Natural killer cell treated with Interleukin-12 subunit alpha and Interleukin-12 subunit beta and Interleukin-15 and Interleukin-18, amount 100 ng/mL, for 72 hours (primary cell): ENCODE results near the gene MPO. TPM values are rescaled to one million over a fixed set of nuclear protein-coding genes. Genes with fewer than 3 reads are reported as not detected.

ENCODE experiments used
- ATAC-seq, 2 donors: fragments of 150-1000 bp; cut with Tn5 transposase in 1 of 2; sonication (Bioruptor Pico), chemical (Tn5 transposase) in 1 of 2; 2 replicates each; pipeline ENCODE4 v1.10.0; 2021
- DNase-seq: peaks from one replicate; pipeline ENCODE4 v3.0.0; 2022; ENCODE audit warnings: low spot score
- H3K27ac Mint-ChIP-seq, 2 donors: 1 replicate in 1 of 2; 2 replicates in 1 of 2; pipeline ENCODE4 v1.8.0; 2022; ENCODE audit warnings: mixed read lengths in 2 of 2, mild to moderate bottlenecking in 1 of 2, moderate library complexity in 1 of 2
- H3K27me3 Mint-ChIP-seq, 2 donors: 1 replicate in 1 of 2; 2 replicates in 1 of 2; pipeline ENCODE4 v1.8.0; 2022; ENCODE audit warnings: mixed read lengths in 2 of 2
- H3K36me3 Mint-ChIP-seq: one replicate; pipeline ENCODE4 v1.8.0; 2022; ENCODE audit warnings: mixed read lengths
- H3K4me1 Mint-ChIP-seq, 2 donors: 1 replicate in 1 of 2; 2 replicates in 1 of 2; pipeline ENCODE4 v1.8.0; 2022; ENCODE audit warnings: low read depth in 2 of 2, mixed read lengths in 2 of 2, mild to moderate bottlenecking in 1 of 2
- H3K4me3 Mint-ChIP-seq: one replicate; pipeline ENCODE4 v1.8.0; 2022; ENCODE audit warnings: mixed read lengths
- H3K9me3 Mint-ChIP-seq: 2 replicates; pipeline ENCODE4 v1.8.0; 2022; ENCODE audit warnings: mixed read lengths
- total RNA-seq, 2 donors: library from RNA; stranded (reverse); gene quantifications; one replicate each; pipeline ENCODE4 v1.2.3, GENCODE V29; 2022

MPO gene
- total RNA-seq, 2 donors from 2014 or later = not detected

DNA sequence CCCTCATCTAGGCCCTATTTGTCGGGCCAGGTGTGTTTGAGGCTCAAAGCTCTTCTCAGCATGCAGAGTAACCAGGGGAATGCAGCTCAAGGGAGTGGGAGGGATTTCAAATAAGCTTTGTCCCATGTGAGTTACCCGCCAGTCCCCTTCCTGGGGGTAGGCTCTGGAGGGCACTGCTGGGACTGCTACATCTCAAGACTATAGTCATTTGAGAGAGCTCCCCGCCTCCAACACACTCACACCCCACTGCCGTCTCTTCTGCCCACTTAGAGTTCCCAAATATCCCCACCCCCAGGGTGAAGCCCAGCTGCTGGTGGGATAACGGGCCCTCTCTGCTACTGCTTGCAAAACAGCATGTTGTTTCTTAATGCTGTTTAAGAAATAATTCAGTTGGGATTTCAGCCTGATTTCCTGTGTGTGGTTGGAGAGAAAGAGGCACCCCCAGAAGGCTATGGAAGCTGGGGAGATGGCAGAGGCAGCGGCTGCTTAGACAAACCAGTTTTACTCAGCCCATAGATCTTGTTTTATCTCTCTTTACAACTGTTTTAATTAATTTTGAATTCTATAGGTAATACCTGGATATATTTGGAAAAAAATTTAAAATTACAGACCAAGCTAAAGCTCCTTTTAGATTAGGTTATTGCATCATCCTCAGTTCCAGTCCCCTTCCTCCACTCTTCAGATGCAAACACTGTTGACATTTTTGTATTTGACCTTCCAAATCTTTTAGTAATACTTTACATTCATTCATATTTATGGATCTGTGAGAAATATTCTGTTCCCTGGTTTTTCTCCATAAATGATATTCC lies 4.1 kb upstream of the MPO start:
- no peak for ATAC-seq
- Mint-ChIP-seq H3K27ac (no peak overlapping the region), H3K4me3 (no peak overlapping the region), H3K27me3 (peaks cover 14% of the 10 kb centered on the region in 2 donors), H3K4me1 (peaks cover under 1% of the 10 kb centered on the region in 2 donors), H3K9me3 (no peaks in the 10 kb centered on the region), H3K36me3 (no peaks in the 10 kb centered on the region)
- DNase-seq = no peak

DNA sequence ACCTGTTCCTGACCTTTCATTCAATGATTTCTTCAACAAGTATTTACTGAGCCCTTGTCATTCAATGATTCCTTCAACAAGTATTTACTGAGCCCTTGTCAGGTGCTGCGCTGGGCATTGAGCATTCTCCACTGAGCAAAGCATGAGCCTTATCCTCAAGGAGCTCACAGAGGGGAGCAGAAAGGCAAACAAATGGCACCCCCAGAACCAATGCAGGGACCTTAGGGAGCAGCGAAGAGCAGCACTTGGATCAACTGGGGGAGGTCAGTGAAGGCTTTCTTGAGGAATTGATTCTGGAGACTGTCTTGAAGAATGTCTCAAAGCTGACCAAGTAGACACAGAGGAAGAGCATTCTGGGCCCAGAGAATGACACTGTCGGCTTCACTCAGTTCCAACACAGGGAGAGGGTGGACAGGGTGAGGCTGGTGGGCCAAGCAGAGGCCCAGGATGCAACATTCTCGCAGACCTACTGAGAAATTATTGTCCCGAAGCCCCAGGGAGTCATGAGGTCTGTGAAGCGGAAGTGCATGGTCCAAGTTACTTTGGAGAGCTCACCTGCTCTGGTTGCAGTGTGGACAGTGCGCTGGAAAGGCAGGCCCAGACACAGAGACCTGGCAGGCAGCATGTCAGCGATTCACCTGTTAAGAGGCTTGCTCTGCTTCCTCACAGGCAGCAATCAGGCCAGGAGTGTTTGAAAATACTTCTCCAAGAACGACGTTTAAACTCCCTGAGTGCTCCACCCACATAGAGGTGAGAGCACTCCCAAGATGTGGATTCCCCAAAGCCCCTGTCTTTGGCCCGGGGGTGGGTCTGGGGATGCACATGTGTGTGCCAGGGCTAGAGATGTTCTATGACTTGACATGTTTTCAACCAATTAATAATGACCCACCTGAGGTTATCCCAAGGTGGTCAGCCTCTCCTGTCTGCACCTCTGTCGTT lies 3.2 kb upstream of the MPO start:
- peaks cover 3 to 4% of the 10 kb centered on the region in 2 donors for H3K4me1 Mint-ChIP-seq
- H3K36me3 Mint-ChIP-seq = no peaks in the 10 kb centered on the region
- DNase-seq (no peak), ATAC-seq (no peak)
- peaks cover 12 to 17% of the 10 kb centered on the region in 2 donors for H3K27me3 Mint-ChIP-seq
- H3K4me3 Mint-ChIP-seq = no peak overlapping the region
- no peak overlapping the region for H3K27ac Mint-ChIP-seq
- no peaks in the 10 kb centered on the region for H3K9me3 Mint-ChIP-seq

DNA sequence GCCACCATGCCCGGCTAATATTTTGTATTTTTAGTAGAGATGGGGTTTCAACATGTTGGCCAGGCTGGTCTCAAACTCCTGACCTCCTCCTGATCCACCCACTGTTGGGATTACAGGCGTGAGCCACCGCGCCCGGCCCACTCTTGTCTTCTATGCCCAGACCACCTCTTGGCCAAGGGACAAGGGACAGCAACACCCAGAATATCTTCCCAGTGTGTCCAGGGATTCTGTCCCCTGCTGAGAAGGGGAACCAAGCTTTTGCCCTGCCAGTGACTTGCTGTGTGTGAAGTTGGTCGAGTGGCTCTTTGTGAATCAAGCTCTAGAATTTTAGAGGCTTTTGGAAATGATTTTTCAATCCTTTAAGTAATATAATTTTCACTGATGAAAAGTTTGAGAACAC lies 1.7 kb upstream of the MPO start:
- H3K27ac Mint-ChIP-seq = no peak overlapping the region
- DNase-seq = no peak
- no peaks in the 10 kb centered on the region for H3K36me3 Mint-ChIP-seq
- peaks cover 4 to 8% of the 10 kb centered on the region in 2 donors for H3K4me1 Mint-ChIP-seq
- H3K9me3 Mint-ChIP-seq = no peaks in the 10 kb centered on the region
- H3K27me3 Mint-ChIP-seq = peaks cover 2 to 21% of the 10 kb centered on the region in 2 donors
- no peak for ATAC-seq
- H3K4me3 Mint-ChIP-seq = no peak overlapping the region

DNA sequence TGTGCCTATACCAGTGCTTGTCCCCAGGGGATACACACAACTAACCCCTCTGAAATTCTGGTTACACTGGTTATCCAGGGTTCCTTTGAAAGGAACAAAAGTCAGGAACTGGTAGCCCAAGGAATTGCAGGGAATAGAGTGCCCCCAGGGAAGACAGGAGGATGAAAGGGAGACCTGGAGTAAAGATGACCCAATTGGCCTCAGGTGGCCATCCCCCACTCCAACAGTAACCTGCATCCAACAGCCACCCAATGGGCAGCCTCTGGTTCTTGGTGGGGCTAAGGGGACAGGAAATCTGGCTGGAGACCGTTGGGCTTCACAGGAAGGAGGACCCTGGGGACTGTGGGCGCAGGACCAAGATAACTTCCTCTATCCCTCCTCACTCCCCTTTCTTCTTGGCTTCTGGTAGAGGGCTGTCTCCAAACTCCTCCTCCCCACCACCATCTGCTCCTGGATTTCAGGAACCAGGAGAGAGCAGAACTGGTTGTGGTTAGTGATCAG lies 826 bp upstream of the MPO start:
- H3K4me3 Mint-ChIP-seq = no peak overlapping the region
- H3K9me3 Mint-ChIP-seq = no peaks in the 10 kb centered on the region
- DNase-seq (no peak), ATAC-seq (no peak)
- no peak overlapping the region for H3K27ac Mint-ChIP-seq
- no peaks in the 10 kb centered on the region for H3K36me3 Mint-ChIP-seq
- H3K4me1 Mint-ChIP-seq = peaks cover 4 to 8% of the 10 kb centered on the region in 2 donors
- H3K27me3 Mint-ChIP-seq = peaks cover 0 to 21% of the 10 kb centered on the region in 2 donors

DNA sequence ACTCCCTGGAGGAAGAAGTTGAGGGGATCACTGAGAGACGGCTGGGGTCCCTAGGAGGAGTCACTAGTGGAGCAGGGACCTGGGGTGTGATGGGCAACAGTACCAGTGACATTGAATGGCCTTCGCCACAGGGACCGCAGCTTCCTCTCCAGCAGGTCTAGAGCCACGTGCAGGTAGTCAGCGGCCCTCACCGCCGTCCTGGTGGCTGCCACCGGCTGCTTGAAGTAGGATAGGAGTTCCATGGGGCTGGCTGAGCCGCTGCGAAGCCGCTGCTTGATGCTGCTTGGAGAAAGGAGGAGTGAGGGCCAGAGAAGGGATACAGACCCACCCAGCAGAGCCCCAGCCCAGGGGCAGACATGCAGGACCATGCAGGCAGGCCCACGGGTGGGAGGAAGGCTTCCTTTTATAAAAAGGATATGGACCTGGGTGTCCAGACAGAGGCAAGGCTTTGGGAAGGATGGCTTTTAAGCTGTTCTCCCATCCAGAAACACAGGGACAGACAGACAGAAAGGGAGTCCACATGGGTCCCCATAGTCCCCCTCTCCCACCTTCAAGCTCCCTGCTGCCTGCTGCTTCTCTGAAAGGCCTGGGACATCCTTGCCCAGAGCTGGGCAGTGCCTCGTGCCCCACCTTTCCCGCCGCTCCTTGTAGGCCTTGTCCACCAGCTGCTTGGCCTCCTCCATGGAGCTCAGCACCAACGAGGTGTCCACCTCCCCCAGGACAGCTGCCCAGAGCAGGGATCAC lies 827 bp downstream of the MPO start:
- peaks cover 0 to 19% of the 10 kb centered on the region in 2 donors for H3K27me3 Mint-ChIP-seq
- H3K27ac Mint-ChIP-seq = no peak overlapping the region
- no peak overlapping the region for H3K4me3 Mint-ChIP-seq
- H3K9me3 Mint-ChIP-seq = no peaks in the 10 kb centered on the region
- no peak for DNase-seq
- peaks cover 4 to 8% of the 10 kb centered on the region in 2 donors for H3K4me1 Mint-ChIP-seq
- ATAC-seq = peak in 1 of 2 donors; percentile 18
- H3K36me3 Mint-ChIP-seq = no peaks in the 10 kb centered on the region

DNA sequence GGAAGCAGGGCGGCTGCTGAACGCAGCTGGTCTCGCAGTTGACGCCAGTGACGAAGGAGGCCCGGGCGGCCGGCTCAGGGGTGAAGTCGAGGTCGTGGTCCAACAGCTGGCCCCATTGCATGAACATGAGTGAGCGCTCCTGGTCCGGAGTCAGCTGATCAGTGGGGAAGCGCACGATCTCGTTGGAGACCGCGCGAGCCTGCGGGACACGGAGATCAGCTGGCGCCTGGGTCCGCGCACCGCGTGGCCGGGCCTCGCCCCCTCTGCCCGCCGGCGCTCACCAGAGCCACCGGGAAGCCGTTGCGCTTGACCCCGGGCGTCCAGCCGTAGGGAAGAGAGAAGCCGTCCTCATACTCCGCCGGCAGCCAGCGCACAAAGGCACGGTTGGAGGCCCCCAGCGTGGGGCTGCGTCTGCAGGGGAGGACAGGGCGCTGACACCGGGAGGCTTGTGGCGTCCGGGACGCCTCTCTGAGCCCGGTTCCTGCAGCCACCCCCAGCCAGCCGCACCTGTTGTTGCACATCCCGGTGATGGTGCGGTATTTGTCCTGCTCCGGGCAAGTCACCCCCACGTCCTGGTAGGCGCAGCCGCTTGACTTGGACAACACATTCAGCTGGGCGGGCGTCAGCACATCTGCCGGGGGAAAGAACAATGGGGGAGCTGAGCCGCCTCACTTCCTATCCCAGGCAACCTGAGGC lies 1.6 kb downstream of the MPO start:
- Mint-ChIP-seq H3K27me3 (peaks cover 0 to 19% of the 10 kb centered on the region in 2 donors), H3K27ac (no peak overlapping the region), H3K4me1 (peaks cover 4 to 8% of the 10 kb centered on the region in 2 donors), H3K9me3 (no peaks in the 10 kb centered on the region), H3K4me3 (no peak overlapping the region), H3K36me3 (no peaks in the 10 kb centered on the region)
- ATAC-seq (no peak), DNase-seq (no peak)

DNA sequence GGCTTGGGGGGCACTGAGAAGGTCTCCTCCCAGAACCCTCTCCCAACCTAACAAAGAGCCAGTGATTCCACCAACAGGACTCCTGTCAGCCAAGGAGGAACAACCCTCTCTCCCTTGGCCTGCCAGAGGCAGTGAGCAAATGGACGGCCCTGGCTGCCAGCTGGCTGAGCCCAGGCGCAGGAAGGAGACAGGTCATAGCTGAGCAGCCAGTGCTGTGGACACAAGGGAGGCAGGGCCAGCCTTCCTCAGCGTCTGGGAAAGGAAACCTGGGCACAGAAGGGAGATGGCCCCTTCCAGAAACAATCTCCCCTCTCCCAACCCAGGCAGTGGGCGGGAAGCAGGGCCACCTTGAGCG lies 2.1 kb downstream of the MPO start:
- Mint-ChIP-seq H3K27me3 (peaks cover 0 to 18% of the 10 kb centered on the region in 2 donors), H3K36me3 (no peaks in the 10 kb centered on the region), H3K4me3 (no peak overlapping the region), H3K9me3 (no peaks in the 10 kb centered on the region), H3K27ac (no peak overlapping the region), H3K4me1 (peaks cover 4 to 8% of the 10 kb centered on the region in 2 donors)
- no peak for DNase-seq
- ATAC-seq = no peak

DNA sequence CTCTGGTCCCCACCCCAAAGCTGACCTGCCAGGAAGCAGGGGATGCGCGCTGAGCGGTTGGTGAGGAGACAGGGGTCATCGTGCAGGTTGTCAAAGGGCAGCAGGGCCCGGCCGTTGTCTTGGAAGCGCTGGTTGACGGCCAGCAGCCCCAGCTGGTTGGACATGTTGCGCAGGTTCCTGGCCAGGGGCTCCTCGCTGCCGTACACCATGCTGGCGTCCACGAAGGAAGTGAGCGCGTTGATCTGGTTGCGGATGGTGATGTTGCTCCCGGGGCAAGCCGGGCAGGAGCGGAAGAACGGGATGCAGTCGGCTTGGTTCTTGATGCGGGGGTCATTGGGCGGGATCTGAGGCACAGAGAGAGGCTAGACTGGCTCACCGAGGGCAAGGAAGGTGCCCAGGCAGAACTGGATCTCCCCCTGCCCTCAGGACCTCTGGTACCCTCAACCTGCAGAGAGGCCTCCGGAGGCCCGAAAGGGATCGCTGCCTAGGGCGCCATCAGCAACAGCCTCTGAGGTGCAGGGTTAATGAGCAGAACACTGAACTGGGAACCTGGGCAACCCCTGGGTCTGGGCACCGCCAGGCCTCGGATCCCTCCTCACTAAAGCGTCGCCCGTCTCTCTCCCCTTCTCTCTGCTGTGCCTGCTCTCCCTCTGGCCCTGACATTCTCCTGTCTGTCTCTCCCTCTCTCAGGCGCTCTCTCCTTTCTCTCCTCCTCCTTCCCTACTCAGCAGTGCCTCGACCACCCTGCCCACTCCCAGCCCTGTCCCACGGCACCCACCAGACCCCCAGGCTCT lies 2.7 kb downstream of the MPO start:
- Mint-ChIP-seq H3K27me3 (peaks cover 0 to 17% of the 10 kb centered on the region in 2 donors), H3K36me3 (no peaks in the 10 kb centered on the region), H3K9me3 (no peaks in the 10 kb centered on the region), H3K27ac (no peak overlapping the region), H3K4me3 (no peak overlapping the region), H3K4me1 (peaks cover 4 to 8% of the 10 kb centered on the region in 2 donors)
- DNase-seq = no peak
- no peak for ATAC-seq

DNA sequence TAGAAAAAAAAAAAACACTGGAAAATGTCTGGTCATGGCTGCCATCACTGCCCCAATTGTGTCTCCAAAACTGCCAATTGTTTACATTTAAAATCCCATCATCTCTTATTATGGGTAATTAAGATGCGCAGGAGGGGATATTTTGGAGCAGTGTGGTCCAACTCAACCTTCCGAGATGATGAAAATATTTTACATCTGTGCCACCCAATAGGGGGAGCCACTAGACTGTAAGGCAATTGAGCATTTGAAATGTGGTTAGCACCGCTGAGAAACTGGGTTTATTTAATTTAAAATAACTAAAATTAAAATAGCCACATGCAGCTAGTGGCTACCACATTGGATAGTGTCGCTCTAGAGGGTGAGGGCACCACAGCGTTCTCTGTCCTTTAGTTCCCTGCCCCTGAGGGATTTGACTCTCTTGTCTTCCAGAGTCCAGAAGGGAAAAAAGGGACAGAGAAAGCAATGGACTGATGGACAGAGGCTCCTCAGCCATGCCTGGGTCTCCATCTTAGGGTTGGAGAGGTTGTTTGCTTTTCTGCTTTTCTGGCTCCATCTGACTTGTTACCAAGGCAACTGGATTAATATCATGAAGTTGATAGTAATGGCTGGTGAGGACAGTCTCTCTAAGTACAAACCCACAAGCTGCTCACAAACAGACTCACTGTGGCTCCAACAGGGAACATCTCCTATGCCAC lies 3.5 kb downstream of the MPO start:
- no peak overlapping the region for H3K27ac Mint-ChIP-seq
- H3K4me1 Mint-ChIP-seq = peaks cover 4 to 8% of the 10 kb centered on the region in 2 donors
- DNase-seq (no peak), ATAC-seq (no peak)
- H3K36me3 Mint-ChIP-seq = no peaks in the 10 kb centered on the region
- no peaks in the 10 kb centered on the region for H3K9me3 Mint-ChIP-seq
- H3K4me3 Mint-ChIP-seq = no peak overlapping the region
- peaks cover 0 to 19% of the 10 kb centered on the region in 2 donors for H3K27me3 Mint-ChIP-seq

DNA sequence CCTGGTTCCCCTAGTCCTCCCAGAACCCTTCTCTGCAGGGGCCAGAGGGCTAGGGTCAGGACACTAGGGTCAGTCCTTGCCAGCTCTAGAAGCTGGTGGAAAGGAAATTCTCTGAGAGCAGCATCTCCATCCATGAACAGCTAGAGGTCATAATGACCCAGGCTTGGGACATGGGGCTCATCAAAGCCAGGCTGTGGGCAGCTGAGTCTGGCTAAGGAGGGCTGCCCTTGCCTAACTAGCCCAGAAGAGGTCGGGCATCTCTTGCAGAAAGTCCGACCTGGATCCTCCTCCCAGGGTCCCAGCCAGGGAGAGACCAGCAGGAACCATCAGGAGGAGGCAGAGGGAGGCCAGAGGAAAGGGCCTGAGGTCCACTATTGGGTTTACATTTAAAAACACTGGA lies 4.3 kb downstream of the MPO start:
- Mint-ChIP-seq H3K4me3 (no peak overlapping the region), H3K27me3 (peaks cover 0 to 19% of the 10 kb centered on the region in 2 donors), H3K9me3 (no peaks in the 10 kb centered on the region), H3K36me3 (no peaks in the 10 kb centered on the region), H3K4me1 (peaks cover 4 to 8% of the 10 kb centered on the region in 2 donors), H3K27ac (no peak overlapping the region)
- DNase-seq (no peak), ATAC-seq (no peak)

DNA sequence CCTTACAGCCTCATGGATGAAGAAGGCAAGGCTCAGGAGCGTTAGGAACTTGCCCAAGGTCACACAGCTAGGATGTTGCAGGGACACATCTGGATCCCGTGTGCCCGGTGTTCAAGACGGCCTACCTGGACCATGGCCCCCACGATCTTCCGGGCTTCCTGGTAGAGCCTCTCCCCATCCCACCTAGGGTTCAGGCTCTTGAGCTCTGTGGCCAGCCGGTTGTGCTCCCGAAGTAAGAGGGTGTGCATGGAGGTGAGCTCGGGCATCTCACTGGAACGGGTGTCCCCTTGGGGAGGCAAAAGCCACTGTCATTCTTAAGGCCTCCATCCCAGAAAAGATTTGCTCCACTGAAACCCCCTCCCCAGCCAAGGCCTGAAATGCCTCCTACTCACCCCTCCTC lies 5.3 kb downstream of the MPO start:
- no peak for ATAC-seq
- H3K4me1 Mint-ChIP-seq = peaks cover 4 to 8% of the 10 kb centered on the region in 2 donors
- H3K36me3 Mint-ChIP-seq = no peaks in the 10 kb centered on the region
- H3K4me3 Mint-ChIP-seq = no peak overlapping the region
- DNase-seq = no peak
- H3K27me3 Mint-ChIP-seq = peaks cover 0 to 19% of the 10 kb centered on the region in 2 donors
- no peak overlapping the region for H3K27ac Mint-ChIP-seq
- no peaks in the 10 kb centered on the region for H3K9me3 Mint-ChIP-seq
